ENCODE results near the gene PKN2. TPM values are rescaled to one million over a fixed set of nuclear protein-coding genes. Genes with fewer than 3 reads are reported as not detected.
"Not testable (repeated sequence)": the region's sequence is repeated elsewhere in the genome, so short reads cannot be mapped to it uniquely, and the experiment has no call there.

PKN2 gene
- total RNA-seq, 1 experiment from 2014 or later = 32.5 TPM

- H4K8ac ChIP-seq (replicated peaks; ENCODE audit: insufficient read length, low read depth, low read length) = no peak overlapping the region
- no peaks in the 10 kb centered on the region for H3K9me3 ChIP-seq (ENCODE audit: control insufficient read depth, low read depth, low read length)
- H3K9ac ChIP-seq (ENCODE audit: extremely low read depth, insufficient read length, low read length) = no peak overlapping the region
- no peak for DNase-seq
- Mint-ChIP-seq H3K27ac (no peak overlapping the region), H3K4me3 (no peak overlapping the region), H3K9me3 (no peaks in the 10 kb centered on the region), H3K4me1 (no peaks in the 10 kb centered on the region), H3K27me3 (ENCODE audit: low read depth) (no peaks in the 10 kb centered on the region), H3K36me3 (ENCODE audit: insufficient read depth in 1 of 3, low read depth in 3 of 3) (peaks cover 0 to 6% (median 0%) of the 10 kb centered on the region in 3 experiments; a peak in 2 of 7 replicates)
- H3T11ph ChIP-seq (ENCODE audit: low read length) = no peak overlapping the region
- WGBS (ENCODE audit: extremely low coverage, insufficient read length, low lambda C conversion rate) = no CpG with 5 or more reads among the region's 4 CpGs
- no peak overlapping the region for H2AK5ac ChIP-seq (ENCODE audit: insufficient read length, low read length)
- H3K79me2 ChIP-seq (ENCODE audit: insufficient read depth, low read length) = no peaks in the 10 kb centered on the region
- no peak overlapping the region for H2BK15ac ChIP-seq (ENCODE audit: low read depth, low read length)
- no peak for TF ChIP-seq CTCF (conservative IDR thresholded peaks at IDR 0.05)
- H2BK5ac ChIP-seq (ENCODE audit: insufficient read length, low read length) = no peak overlapping the region
- no peaks in the 10 kb centered on the region for H3K4me1 ChIP-seq (ENCODE audit: insufficient read depth, low read length)
- H2AFZ ChIP-seq (ENCODE audit: low read length) = no peak overlapping the region
- no peak overlapping the region for H3K18ac ChIP-seq (ENCODE audit: insufficient read length, low read depth, low read length)
- no peaks in the 10 kb centered on the region for H3K79me1 ChIP-seq (ENCODE audit: insufficient read depth, low read depth, low read length, poor library complexity, severe bottlenecking)
- H3K27me3 ChIP-seq (ENCODE audit: insufficient read depth, low read length) = no peaks in the 10 kb centered on the region
- H3K4me2 ChIP-seq (ENCODE audit: insufficient read depth, insufficient read length, low read length) = no peak overlapping the region
- no peak overlapping the region for H3K27ac ChIP-seq (ENCODE audit: insufficient read length, low read depth, low read length)
- no peaks in the 10 kb centered on the region for H4K20me1 ChIP-seq (ENCODE audit: control insufficient read depth, insufficient read depth, insufficient read length)
- H2BK120ac ChIP-seq (ENCODE audit: low read depth, low read length, poor library complexity, severe bottlenecking) = no peak overlapping the region
- no peak overlapping the region for H4K91ac ChIP-seq (ENCODE audit: insufficient read length, low read depth, low read length)
- H3K4ac ChIP-seq (ENCODE audit: low read depth, low read length) = no peak overlapping the region
- H3K23me2 ChIP-seq (ENCODE audit: insufficient read length, low read depth, low read length, poor library complexity, severe bottlenecking) = no peaks in the 10 kb centered on the region
- no peak overlapping the region for H3K14ac ChIP-seq (ENCODE audit: insufficient read depth, low read length)
- no peak overlapping the region for H4K5ac ChIP-seq (ENCODE audit: insufficient read length, low read depth, low read length)
- H2BK12ac ChIP-seq (ENCODE audit: insufficient read length, low read depth, low read length) = no peak overlapping the region
- no peak overlapping the region for H3K56ac ChIP-seq (ENCODE audit: insufficient read length, low read depth, low read length)
- H3K23ac ChIP-seq (ENCODE audit: insufficient read length, low read depth, low read length) = no peak overlapping the region
- H2BK20ac ChIP-seq (ENCODE audit: low read depth, low read length, poor library complexity, severe bottlenecking) = no peak overlapping the region
Observed at GRCh38 chr1:88878731-88879130, 194.7 kb downstream of the PKN2 start.

GRCh38 chr1:88880717-88881116 is 196.6 kb downstream of the PKN2 start:
- not testable (repeated sequence) for H3K27me3 Mint-ChIP-seq (ENCODE audit: low read depth); H2BK120ac ChIP-seq (ENCODE audit: low read depth, low read length, poor library complexity, severe bottlenecking); H3K23me2 ChIP-seq (ENCODE audit: insufficient read length, low read depth, low read length, poor library complexity, severe bottlenecking); H3K9me3 Mint-ChIP-seq; H3K4ac ChIP-seq (ENCODE audit: low read depth, low read length); H2BK5ac ChIP-seq (ENCODE audit: insufficient read length, low read length); H3K79me2 ChIP-seq (ENCODE audit: insufficient read depth, low read length); H2BK12ac ChIP-seq (ENCODE audit: insufficient read length, low read depth, low read length); H3K27ac Mint-ChIP-seq; H3K18ac ChIP-seq (ENCODE audit: insufficient read length, low read depth, low read length); H3T11ph ChIP-seq (ENCODE audit: low read length); H3K4me1 Mint-ChIP-seq; H4K20me1 ChIP-seq (ENCODE audit: control insufficient read depth, insufficient read depth, insufficient read length); H2AK5ac ChIP-seq (ENCODE audit: insufficient read length, low read length); H3K4me2 ChIP-seq (ENCODE audit: insufficient read depth, insufficient read length, low read length); H3K4me1 ChIP-seq (ENCODE audit: insufficient read depth, low read length); H4K91ac ChIP-seq (ENCODE audit: insufficient read length, low read depth, low read length); H3K56ac ChIP-seq (ENCODE audit: insufficient read length, low read depth, low read length); H3K14ac ChIP-seq (ENCODE audit: insufficient read depth, low read length); H3K4me3 Mint-ChIP-seq; H2AFZ ChIP-seq (ENCODE audit: low read length); H3K9me3 ChIP-seq (ENCODE audit: control insufficient read depth, low read depth, low read length); H2BK20ac ChIP-seq (ENCODE audit: low read depth, low read length, poor library complexity, severe bottlenecking); H3K27ac ChIP-seq (ENCODE audit: insufficient read length, low read depth, low read length); H3K23ac ChIP-seq (ENCODE audit: insufficient read length, low read depth, low read length); H3K79me1 ChIP-seq (ENCODE audit: insufficient read depth, low read depth, low read length, poor library complexity, severe bottlenecking); DNase-seq; H4K5ac ChIP-seq (ENCODE audit: insufficient read length, low read depth, low read length); H2BK15ac ChIP-seq (ENCODE audit: low read depth, low read length); H4K8ac ChIP-seq (replicated peaks; ENCODE audit: insufficient read length, low read depth, low read length); H3K27me3 ChIP-seq (ENCODE audit: insufficient read depth, low read length); H3K9ac ChIP-seq (ENCODE audit: extremely low read depth, insufficient read length, low read length)
- WGBS (ENCODE audit: extremely low coverage, insufficient read length, low lambda C conversion rate) = no CpG with 5 or more reads among the region's 8 CpGs
- H3K36me3 Mint-ChIP-seq (ENCODE audit: insufficient read depth in 1 of 3, low read depth in 3 of 3) = peaks cover 0 to 12% (median 6%) of the 10 kb centered on the region in 3 experiments; a peak in 3 of 7 replicates
